CD4-positive, alpha-beta T cell treated with Interferon gamma for 1 hour (primary cell): ENCODE data around the gene VSIR.
A peak's percentile ranks its signal among the peaks of the same experiment; 100 is the strongest.

Experiments
- DNase-seq: peaks from one replicate; pipeline ENCODE4 v3.0.0-alpha.2; 2020

VSIR gene

DNA sequence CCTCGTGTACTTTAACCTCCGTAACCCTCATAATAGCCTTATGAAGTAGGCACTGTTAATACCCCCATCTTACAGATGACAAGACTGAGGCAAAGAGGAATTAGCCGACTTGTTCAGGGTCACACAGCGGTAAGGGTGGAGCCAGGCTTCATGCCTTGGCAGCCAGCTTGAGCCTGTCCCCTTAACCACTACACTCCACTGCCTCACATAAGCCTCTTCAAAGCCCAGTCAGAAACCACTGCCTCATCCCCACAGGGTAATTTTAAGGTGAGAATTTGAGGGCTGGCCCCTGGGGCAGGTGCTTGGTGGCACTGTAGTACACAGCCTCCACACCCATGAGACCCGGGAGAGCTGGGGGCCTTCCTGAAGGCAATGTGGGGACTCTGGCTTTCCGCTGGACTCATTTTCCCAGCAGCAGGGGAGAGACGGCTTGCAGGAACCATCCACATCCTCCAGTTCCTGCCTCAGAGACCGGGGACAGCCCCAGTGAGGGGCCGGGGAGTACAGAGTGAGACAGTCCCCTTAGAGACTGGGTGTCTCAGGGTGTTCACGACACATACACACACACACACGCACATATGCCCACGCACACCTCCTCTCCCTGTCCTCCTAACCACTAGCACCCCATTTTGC, 46.1 kb downstream of the VSIR start:
- peak; percentile 43 for DNase-seq

DNA sequence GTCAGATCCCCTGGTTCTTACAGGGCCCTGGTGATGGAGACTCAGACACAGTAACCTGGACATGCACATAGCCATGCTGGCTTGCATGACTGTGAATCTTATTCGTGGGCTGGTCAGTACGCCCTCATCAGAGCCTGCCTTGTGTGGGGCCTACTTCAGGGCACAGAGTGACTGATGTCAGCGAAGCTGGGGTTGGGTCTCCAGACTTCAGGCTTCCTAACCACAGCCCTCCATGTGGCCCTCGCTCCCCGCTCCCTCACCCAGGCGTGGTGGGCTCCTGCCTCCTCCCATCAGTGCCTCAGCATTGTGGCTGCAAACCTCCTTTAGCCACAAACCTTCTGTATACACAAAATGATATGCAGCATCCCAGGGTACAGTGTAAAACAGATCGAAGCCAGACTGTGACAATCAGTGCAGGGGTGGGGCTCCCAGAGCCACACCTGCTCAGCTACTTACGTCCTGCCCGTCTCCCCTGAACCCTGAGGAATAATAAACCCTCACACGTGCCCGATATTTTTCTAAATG, 46.7 kb downstream of the VSIR start:
- no peak for DNase-seq

DNA sequence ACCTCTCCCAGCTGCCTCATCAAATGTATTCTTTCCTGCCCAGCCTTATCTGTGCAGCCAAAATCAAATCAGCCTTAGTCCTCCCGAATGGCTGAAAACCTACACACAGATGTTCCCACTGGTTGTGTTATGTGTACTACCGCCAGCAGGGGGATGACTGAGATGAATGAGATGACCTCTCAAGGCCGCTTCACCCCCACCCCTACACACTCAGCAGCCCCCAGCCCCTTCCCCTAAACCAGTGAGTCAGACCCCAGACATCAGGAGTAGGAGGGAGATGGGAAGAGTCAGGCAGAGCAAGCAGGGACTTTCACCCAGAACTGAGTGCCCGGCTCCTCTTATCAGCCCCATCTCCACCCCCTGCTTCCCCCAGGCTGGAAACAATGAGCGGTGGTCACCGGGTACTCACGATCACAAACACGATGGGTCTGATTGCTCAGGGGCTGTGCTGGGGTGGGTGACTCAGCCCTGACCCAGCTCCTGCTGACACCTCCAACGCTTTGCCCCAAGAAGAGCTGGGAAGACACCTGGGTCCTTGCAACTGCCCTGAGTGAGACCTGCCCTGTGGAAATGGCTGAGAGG, 47.2 kb downstream of the VSIR start:
- peak; percentile 50 for DNase-seq

DNA sequence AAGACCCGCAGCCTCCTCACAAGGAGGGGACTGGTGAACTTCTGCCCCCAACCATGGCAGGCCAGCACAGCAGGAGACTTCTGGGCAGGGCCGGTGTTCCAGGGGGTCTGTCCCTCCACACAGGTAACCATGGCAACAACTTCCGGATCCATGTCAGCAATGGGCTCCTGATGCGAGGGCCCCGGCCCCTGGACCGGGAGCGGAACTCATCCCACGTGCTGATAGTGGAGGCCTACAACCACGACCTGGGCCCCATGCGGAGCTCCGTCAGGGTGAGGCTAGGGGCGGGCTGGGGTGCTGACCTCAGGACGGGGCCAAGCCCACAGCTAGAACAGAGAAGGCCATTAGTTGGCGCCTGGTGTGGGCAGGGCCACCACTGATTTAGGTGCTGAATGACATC, 48.1 kb downstream of the VSIR start:
- no peak for DNase-seq

DNA sequence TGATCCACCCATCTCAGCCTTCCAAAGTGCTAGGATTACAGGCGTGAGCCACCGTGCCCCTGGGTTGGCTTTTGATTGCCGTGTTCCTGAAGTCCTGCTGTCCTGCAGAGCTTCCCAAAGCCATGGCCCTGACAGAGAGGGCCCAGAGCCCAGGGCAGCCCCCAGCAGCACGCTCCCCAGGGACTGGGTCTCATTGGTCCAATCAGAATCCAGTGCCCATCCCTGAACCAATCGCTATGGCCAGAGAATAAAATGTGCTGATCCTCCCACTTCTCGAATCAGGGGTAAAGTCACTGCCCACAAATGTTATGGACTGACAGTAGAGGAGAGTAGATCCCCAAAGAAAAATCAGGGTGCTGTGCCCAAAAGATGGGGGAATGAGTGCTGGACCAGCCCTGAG, 48.8 kb downstream of the VSIR start:
- no peak for DNase-seq

DNA sequence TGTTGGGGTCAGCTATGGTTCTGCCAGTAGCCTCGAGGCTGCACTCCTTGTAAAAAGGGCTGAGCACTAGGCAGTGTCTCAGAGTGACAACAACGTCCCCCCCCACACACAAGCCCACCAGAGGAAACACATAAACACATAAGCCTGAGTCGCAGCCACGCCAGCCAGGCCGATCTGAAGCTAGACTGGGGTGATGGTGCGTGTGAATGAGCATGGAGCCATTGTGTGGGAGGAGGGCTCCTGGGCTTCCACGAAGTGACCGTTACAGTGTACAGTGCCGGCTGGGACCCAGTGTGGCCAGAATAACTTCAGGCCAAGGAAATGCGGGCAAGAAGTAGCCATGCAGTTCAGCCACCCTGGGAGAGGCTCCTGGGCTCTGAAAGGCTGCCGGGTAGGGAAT, 50.0 kb downstream of the VSIR start:
- no peak for DNase-seq

DNA sequence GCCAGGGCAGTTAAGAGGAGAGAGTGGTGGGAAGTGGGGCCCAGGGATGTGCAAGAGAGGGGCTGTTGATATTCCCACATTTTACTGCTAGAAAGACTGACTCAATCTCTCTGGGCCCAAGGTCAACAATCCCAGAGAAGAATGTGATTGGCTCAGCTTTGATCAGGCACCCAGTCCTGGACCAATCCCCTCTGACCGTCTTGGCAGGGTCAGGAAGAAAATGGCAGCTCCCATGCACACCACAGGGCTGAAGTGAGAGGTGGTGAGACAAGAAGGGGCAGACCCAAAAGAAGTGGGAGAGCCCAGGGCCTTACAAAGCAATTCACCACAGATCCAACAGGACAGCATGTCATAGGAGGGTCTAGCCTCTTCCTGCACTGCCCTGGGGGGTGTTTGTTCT, 50.5 kb downstream of the VSIR start:
- no peak for DNase-seq

DNA sequence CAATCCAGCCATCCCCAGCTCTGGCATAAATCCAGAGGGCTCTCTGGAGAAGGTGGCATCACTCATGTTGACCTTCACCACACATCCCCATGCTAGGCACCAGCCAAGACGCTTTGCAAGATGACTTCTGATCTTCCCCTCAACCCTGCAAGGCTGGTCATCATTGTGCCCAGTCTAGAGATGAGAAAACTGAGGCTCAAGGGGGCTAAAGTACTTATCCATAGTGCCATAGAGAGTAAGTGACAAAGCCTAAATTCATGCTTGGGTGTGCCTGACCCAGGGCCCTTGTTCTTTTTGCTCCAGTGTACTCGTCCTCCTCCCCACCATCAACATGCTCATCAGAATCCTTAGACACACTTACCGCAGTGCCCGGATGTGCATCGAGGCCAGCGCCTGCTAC, 52.0 kb downstream of the VSIR start:
- DNase-seq: no peak

DNA sequence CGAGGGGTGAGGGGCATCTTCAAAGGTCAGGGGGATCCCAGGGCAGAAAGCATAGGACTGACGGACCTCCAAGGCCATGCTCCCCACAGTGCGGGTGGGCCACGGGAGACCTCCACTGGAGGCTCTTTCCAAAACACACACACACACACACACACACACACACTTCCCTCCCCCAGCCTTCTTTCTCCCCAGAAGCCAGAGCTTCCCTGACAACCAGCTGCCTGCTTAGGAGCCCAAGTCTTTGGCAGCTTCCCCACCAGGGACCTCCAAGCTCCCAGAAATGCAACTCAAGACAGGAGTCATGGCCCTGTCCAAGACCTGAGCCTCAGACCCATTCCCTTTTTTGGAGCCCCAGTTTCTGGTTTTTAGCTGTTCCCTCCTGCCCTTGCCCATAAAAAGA, 53.0 kb downstream of the VSIR start:
- no peak for DNase-seq

DNA sequence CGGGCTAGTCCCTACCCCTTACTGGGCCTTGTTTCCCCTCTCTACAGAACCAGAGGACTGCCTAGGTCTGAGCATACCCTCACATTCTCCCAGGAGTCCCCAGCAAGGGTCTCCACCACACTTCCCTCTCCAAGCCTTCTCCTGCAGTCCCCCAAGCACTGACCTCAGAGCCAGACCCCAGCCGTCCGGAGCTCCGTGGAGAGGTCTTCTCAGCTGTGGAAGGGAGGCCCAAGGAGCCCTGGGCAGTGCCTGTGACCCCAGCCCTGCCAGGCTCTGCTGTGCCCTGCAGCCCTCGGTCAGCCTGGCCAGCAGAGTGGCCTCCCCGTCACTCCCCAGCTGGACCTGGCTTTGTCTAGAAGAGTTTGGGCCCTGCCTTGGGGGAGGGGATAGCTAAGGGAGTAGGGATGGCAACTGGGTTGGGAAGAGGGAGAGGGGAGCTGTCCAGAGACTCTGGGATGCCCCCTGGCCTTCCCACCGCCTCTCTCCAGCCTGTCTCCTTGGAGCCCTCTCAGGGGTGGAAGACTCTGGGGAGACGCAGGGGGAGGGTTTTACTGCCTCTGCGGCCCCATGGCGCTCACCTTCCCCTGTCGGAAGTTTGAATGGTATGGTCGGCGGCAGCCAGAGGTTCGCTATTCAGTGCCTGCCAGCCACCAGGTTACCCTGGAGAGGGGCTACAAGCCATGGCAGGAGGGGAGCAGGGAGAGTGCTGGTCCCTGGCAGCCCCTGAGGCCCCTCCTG, 53.7 kb downstream of the VSIR start, which contains the start of gene C10orf105:
Gene C10orf105, minus strand, starts transcription at position 315 of the 738 bp plus-strand sequence. CDS start 3,441 bp downstream, outside the sequence.
- no peak for DNase-seq

DNA sequence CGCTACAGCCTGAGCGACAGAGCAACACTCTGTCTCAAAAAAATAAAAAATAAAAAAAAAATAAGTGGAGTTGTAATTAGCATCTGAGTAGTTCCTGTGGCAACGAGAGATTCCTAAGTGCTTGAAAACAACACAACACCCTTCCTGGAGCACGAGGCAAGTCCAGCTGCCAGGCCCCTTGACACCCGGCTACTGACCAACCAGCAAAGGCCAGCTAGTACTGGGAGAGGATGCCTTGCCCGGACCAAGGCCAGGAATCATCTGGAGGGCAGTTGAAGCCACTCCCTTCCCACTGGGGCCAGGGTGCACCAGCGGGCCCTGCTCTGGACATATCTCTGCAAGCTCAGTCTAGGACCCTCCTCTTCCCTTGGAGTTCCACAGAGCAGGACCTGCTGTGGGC, 54.3 kb downstream of the VSIR start:
- no peak for DNase-seq

DNA sequence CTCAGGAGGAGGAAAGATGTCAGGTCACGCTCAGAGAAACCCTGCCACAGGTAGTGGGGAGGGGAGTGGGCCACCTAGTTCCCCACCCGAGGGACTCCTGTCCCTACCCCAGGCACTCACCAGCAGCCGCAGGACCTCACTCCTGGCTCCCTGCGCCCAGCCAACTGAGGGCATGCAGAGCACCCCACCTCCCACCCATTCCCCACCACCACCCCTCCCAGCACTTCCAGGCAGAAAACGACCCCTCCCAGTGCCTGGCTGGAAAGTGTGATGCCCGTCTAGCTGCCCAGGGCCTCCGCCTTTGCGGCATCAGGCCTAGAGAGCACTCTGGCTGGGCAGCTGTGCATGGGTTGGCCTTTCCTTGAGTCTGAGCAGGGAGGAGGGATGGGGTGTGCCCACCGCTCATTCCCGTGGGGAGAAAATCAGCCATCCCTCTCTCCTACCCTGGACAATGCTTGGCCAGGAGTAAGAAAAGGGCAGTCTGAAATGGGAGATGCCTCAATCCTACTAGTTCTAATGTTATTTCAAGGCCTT, 55.1 kb downstream of the VSIR start:
- DNase-seq: no peak

DNA sequence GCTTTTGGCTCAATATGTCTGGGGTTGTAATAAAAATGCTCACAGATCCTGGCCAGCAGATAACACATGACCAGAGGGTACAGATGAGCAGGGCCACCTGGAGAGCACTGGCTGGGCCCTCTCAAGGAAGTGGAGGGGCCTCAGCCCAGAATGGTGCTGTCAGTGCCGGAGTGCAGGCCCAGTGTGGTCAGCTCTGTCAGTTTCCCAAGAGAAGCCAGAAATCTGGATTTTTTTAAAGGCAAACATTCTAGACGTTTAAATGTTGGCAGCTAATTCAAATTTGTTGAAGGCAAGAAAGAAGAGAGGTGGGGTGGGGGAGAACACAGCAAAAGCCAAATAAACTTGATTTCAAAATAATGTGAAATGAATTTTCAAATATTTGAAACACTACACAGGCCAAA, 55.8 kb downstream of the VSIR start:
- DNase-seq: no peak

DNA sequence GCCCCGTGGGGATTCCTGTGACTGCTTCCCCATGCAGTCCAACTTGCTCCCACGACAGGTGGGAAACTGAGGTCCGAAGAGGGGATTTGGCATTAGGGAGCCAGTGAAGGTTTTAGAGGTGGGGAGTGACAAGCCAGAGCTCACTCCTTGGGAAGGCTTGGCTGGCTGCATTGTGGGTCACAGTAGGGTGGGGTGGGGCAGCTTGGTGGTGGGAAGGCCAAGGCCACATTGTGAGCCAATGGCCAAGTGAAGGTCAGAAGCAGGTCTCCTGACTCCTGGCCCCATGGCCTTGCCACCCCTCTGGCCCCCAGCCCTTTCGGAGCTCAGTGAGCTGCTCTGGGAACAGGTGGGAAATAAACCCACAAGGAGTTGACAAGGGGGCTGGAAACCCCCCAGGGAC, 56.3 kb downstream of the VSIR start:
- DNase-seq: no peak

DNA sequence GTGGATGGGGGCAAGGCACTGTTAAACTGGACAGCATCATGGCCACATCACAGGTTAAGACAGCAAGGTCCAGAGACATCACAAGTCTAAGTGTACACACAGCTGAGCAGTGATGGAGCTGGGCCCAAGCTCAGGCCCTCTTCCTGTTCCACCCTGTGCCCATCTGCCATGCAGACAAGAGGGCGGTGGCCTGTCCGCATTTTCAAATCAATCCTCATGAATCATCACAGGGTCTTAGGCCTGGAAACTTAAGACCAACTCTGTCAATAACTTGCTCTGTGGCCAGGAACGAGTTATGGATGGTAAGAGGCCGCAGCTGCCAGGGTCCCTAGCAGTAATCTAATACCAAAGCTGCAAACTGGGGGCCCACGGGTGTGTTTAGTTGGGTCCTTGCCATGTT, 56.9 kb downstream of the VSIR start:
- no peak for DNase-seq

DNA sequence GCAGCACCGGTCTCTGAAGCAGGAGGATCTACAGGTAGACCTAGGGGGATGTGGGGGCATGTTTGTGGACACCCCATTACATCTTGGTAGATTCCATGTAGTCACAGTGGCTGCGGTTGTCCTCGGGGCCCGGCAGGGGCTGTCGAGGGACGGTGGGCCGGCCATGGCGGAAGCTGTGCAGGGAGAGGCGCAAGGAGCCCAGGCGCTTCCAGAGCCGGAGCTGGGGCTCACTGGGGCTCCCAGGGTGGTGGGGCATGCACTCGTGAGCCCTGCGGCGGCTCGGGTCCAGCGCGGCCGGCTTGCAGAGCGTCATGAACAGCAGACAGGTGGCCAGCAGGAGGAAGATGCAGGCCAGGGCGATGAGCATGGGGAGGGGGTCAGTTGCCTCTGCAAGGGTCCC, 57.5 kb downstream of the VSIR start:
- DNase-seq: no peak

DNA sequence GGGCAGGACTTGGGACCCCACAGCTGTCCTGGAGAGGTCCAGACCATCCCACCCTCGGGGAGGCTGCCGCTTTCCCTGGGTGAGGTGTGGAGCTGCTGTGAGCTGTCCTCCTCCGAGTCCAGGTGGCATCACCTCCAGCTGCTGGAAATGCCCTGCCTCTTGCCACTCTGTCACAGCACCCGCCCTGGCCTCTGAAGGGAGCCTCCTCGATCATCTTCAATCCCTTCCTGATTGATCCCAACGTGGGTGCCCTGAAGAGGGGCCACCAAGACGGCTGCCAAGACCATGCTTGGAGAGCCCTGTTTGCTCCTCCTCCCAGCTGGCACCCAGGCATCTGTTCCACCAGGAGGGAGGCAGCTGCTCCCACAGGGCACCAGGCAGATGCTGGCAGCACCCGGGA, 58.3 kb downstream of the VSIR start:
- DNase-seq: no peak

DNA sequence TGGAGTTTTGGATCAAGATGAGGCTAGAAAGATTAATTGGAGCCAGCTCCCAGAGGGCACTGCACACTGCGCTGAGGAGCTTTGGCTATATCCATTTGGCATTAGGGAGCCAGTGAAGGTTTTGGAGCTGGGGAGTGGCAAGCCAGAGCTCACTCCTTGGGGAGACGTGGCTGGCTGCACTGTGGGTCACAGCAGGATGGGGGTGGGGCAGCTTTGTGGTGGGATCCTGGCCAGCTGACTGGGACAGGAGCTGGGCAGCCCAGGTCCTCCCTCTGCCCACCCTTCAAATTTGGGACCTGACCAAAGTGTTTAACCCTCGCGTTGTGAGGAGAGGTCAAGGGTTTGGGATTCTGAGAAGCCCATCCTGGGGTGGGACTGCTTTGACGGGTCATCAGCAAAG, 58.7 kb downstream of the VSIR start:
- DNase-seq: no peak

DNA sequence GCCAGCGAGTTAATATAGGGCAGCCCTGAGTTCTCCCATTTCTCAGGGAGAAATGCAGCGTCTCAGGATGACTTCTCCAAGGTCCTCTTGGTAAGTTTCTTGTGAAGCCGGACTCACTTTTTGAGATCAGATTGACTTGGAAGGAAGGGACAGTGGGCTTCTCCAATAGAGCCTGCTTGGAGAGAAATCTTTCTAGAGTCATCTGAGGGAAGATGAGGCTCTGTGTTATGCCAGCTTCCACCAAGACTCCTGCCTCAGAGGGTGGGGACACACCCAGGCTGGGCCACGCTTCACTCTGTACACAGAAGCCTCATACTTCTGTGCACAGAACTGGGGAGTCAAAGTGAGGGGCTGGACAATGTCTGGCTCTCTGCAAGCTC, 59.3 kb downstream of the VSIR start:
- DNase-seq: no peak

DNA sequence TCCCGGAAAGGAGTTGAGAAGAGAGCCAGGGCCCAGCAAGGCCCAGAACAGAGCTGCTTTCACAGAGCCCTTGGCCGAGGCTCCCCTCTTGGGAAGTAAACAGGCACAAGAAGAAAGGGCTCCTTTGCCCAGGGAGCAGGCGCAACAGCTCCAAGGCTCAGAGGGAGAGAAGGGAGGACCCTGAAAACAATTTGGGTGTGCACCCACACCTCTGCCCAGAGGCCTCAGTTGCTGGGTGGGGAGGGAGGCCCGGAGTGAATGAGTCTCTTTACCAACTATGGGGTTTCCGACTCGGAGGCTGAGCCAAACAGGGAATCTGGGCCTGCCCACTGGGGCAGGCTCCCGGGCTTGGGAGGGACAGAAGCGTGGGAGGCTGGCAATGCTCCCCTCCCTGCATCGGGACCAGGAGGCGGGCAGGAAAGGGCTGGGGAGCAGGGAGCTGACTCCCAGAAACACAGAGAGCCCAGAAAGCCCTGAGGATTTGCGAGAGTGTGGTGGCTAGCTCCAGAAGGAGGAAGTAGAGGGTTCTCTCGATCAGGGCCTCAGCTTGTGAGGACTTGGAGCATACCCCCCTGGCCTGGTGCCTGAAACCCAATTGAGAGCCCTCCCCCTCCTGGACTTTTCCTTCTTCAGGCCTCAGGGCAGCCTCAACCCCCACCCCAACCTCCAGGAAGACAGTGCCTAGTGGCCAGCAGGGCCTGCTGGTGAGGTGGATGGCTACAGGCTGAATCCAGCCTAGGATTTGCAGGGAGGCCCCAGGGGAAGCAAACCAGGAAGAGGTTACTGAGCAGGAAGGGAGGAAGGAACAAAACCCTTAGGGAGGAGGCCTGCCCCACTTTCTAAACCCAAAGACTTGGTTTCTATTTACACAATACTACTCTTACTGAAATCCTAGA, 59.9 kb downstream of the VSIR start:
- peak; percentile 39 for DNase-seq

DNA sequence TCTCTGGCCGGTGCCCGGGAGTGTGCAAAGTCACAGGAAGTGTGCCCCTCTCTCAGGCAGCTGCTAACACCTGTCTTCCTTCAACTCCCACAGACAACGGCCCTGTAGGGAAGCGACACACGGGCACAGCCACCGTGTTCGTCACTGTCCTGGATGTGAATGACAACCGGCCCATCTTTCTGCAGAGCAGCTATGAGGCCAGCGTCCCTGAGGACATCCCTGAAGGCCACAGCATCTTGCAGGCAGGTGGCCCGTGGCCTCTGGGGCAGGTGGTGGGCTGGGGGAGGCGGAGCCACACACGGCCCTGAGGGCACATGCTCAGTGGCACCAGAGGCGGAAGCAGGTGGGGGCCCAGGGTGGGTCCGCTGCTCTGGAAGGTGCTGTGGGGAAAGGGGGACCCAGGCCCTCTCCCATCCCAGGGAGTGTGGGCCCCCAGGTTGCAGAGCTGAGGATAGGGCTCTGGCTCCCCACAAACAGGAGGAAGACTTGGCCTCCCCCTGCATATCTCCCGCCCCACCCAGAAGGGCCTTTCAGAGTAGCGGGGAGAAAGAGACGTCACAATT, 60.7 kb downstream of the VSIR start:
- DNase-seq: no peak

DNA sequence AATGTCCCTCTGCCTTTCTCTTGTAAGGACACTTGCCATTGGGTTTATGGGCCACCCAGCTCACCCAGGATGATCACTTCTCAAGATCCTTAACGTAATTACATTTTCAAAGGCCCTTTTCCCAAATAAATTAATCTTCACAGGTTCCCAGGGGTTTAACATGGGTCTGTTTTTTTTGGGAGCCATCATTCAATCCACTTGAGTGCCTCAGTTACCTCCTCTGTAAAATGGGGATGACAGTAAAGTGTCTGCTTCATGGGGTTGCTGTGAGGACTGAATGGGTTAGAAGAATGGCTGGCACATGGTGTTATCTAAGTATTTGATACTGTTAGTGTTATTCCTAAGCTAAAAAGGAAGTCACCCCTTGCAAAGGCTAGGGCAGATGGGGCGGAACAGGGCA, 61.1 kb downstream of the VSIR start:
- DNase-seq: no peak
